ENCODE measurements around the gene MXD3.

The MXD3 gene

GRCh38 chr5:177302354-177303110 is 9.2 kb downstream of the MXD3 start:
- no peak for DNase-seq

GRCh38 chr5:177301503-177302165 is 10.1 kb downstream of the MXD3 start:
- no peak for DNase-seq

GRCh38 chr5:177300951-177301350 is 10.7 kb downstream of the MXD3 start:
- DNase-seq: no peak

- DNase-seq: peak; percentile 30 to 94
These were observed 11.3 kb downstream of the MXD3 start for GRCh38 chr5:177300236-177300880.

GRCh38 chr5:177299697-177300096 is 12.0 kb downstream of the MXD3 start:
- DNase-seq: no peak

GRCh38 chr5:177297922-177298321 is 13.8 kb downstream of the MXD3 start:
- DNase-seq: no peak

- DNase-seq: no peak
These were observed 15.1 kb downstream of the MXD3 start for GRCh38 chr5:177296581-177296980.

- no peak for DNase-seq
These were observed 15.8 kb downstream of the MXD3 start for GRCh38 chr5:177295924-177296323.

- no peak for DNase-seq
These were observed 17.1 kb downstream of the MXD3 start for GRCh38 chr5:177294632-177295031.

- no peak for DNase-seq
These were observed 17.7 kb downstream of the MXD3 start for GRCh38 chr5:177293819-177294581.

GRCh38 chr5:177291735-177292134 is 20.0 kb downstream of the MXD3 start:
- DNase-seq: no peak

GRCh38 chr5:177290816-177291596 is 20.7 kb downstream of the MXD3 start:
- DNase-seq: no peak

GRCh38 chr5:177288191-177288590 is 23.5 kb downstream of the MXD3 start:
- no peak for DNase-seq

GRCh38 chr5:177276886-177277285 is 34.8 kb downstream of the MXD3 start:
- DNase-seq: no peak

GRCh38 chr5:177275883-177276282 is 35.8 kb downstream of the MXD3 start:
- no peak for DNase-seq

GRCh38 chr5:177271113-177271512 is 40.6 kb downstream of the MXD3 start:
- no peak for DNase-seq

- DNase-seq: no peak
These were observed 41.0 kb downstream of the MXD3 start for GRCh38 chr5:177270653-177271052.

- no peak for DNase-seq
These were observed 41.7 kb downstream of the MXD3 start for GRCh38 chr5:177269976-177270375.

GRCh38 chr5:177269232-177269895 is 42.3 kb downstream of the MXD3 start:
- no peak for DNase-seq

- no peak for DNase-seq
These were observed 46.3 kb downstream of the MXD3 start for GRCh38 chr5:177265395-177265794.

- no peak for DNase-seq
These were observed 47.5 kb downstream of the MXD3 start for GRCh38 chr5:177264178-177264577.

GRCh38 chr5:177261510-177261909 is 50.2 kb downstream of the MXD3 start:
- DNase-seq: no peak
